Measurements from ENCODE around the gene AUTS2. TPM values are rescaled to one million over a fixed set of nuclear protein-coding genes. Genes with fewer than 3 reads are reported as not detected.

Gene AUTS2
- total and polyA plus RNA-seq, 9 of the 15 experiments (the other 6 are each of a cell fraction or from before 2014, with no cell fraction given), result 0.58 TPM; not detected in 8

DNA sequence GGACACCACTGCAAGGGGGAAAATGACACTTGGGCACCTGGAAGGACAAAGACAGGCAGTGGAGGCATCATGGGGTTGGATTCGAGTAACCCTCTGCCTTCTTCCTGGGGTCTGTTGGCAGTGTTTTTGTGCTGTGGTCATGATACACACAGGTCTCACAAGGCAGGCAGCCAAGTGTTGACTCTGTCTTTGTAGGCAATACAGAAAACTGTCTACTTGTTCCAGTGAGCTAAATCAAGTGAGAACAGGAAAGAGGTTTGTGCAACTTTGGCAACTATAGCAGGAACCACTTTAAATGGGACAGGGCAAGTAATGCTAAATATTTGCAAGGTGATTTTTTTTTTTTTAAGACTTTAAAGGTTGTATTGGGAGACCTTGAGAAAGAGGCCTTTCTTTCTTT is 955.1 kb downstream of the AUTS2 start:
- CTCF ChIA-PET (ENCODE audit: low intra/inter-chr PET ratio), result no interaction called here
- Histone ChIP-seq H3K9ac (ENCODE audit: insufficient read depth in 1 of 2, low read depth in 2 of 2, low read length in 2 of 2) (no peak overlapping the region), H2AFZ (ENCODE audit: low read depth, low read length) (no peak overlapping the region), H3K27ac (ENCODE audit: extremely low read depth, low read depth, low read length) (no peak overlapping the region), H3K4me2 (ENCODE audit: insufficient read depth, low read length) (no peak overlapping the region), H3K27me3 (ENCODE audit: control insufficient read depth in 2 of 2, insufficient read depth in 2 of 2, low read length in 2 of 2) (peaks cover 0 to 2% of the 10 kb centered on the region in 2 experiments; a peak in 2 of 5 replicates), H3K9me1 (ENCODE audit: control insufficient read depth, insufficient read depth, low read length) (no peaks in the 10 kb centered on the region), H3K9me3 (replicated peaks; ENCODE audit: control insufficient read depth, insufficient read depth, low read depth, low read length) (no peaks in the 10 kb centered on the region), H3K4me3 (no peak overlapping the region), H4K20me1 (replicated peaks; ENCODE audit: control insufficient read depth, insufficient read depth, low read length) (no peaks in the 10 kb centered on the region), H3K79me2 (ENCODE audit: control insufficient read depth, insufficient read depth, low read length) (no peaks in the 10 kb centered on the region), H3K36me3 (ENCODE audit: control insufficient read depth, insufficient read depth, low read length) (no peaks in the 10 kb centered on the region), H3K4me1 (replicated peaks in 1 of 2; ENCODE audit: control insufficient read depth in 2 of 2, insufficient read depth in 2 of 2, low read length in 2 of 2) (no peaks in the 10 kb centered on the region)
- no peak for DNase-seq (ENCODE audit: extremely low read depth in 1 of 4, low spot score in 3 of 4)
- in situ Hi-C loops (cut with MboI) (no loop called here), intact Hi-C loops (cut with micrococcal nuclease) (no loop called here)
- no TSS peak for BruUV-seq (replicated peaks)
- POLR2A ChIA-PET, result no interaction called here
- 0% methylated on average over 1 of the region's 1 CpG for WGBS (ENCODE audit: insufficient coverage, low coverage, missing lambda C conversion rate)
- ATAC-seq, result no peak
- FAIRE-seq, result no peak
- no peak for TF ChIP-seq ZNF41 (CRISPR knock-in tag; conservative IDR thresholded peaks at IDR 0.05)
- TF ChIP-seq TAF15 (IDR thresholded peaks at IDR 0.05; ENCODE audit: low read depth, low read length), result no peak
- TF ChIP-seq ZHX1 (conservative IDR thresholded peaks at IDR 0.05; ENCODE audit: low read length), result no peak
- TF ChIP-seq, protein P1, sequence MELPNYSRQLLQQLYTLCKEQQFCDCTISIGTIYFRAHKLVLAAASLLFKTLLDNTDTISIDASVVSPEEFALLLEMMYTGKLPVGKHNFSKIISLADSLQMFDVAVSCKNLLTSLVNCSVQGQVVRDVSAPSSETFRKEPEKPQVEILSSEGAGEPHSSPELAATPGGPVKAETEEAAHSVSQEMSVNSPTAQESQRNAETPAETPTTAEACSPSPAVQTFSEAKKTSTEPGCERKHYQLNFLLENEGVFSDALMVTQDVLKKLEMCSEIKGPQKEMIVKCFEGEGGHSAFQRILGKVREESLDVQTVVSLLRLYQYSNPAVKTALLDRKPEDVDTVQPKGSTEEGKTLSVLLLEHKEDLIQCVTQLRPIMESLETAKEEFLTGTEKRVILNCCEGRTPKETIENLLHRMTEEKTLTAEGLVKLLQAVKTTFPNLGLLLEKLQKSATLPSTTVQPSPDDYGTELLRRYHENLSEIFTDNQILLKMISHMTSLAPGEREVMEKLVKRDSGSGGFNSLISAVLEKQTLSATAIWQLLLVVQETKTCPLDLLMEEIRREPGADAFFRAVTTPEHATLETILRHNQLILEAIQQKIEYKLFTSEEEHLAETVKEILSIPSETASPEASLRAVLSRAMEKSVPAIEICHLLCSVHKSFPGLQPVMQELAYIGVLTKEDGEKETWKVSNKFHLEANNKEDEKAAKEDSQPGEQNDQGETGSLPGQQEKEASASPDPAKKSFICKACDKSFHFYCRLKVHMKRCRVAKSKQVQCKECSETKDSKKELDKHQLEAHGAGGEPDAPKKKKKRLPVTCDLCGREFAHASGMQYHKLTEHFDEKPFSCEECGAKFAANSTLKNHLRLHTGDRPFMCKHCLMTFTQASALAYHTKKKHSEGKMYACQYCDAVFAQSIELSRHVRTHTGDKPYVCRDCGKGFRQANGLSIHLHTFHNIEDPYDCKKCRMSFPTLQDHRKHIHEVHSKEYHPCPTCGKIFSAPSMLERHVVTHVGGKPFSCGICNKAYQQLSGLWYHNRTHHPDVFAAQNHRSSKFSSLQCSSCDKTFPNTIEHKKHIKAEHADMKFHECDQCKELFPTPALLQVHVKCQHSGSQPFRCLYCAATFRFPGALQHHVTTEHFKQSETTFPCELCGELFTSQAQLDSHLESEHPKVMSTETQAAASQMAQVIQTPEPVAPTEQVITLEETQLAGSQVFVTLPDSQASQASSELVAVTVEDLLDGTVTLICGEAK (IDR thresholded peaks at IDR 0.05), result no peak
- TF ChIP-seq, protein P1 (CRISPR knock-in tag; IDR thresholded peaks at IDR 0.05), result no peak
- no peak for TF ChIP-seq ZNF224 (CRISPR knock-in tag; IDR thresholded peaks at IDR 0.05)
- TF ChIP-seq ERF (CRISPR knock-in tag; IDR thresholded peaks at IDR 0.05), result no peak
- no peak for TF ChIP-seq NEUROD1 (IDR thresholded peaks at IDR 0.05; ENCODE audit: borderline replicate concordance, low read depth, low read length, partially characterized antibody)
- TF ChIP-seq, protein P2, sequence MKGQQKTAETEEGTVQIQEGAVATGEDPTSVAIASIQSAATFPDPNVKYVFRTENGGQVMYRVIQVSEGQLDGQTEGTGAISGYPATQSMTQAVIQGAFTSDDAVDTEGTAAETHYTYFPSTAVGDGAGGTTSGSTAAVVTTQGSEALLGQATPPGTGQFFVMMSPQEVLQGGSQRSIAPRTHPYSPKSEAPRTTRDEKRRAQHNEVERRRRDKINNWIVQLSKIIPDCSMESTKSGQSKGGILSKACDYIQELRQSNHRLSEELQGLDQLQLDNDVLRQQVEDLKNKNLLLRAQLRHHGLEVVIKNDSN (CRISPR knock-in tag; IDR thresholded peaks at IDR 0.05), result no peak
- no peak for TF ChIP-seq ZNF232 (CRISPR knock-in tag; IDR thresholded peaks at IDR 0.05)
